ENCODE data around the gene TEAD1.

GRCh38 chr11:12666915-12667314 is 7.3 kb upstream of the TEAD1 start:
- no peak for TF ChIP-seq CTCF (conservative IDR thresholded peaks at IDR 0.05)
- TF ChIP-seq EZH2 (IDR thresholded peaks at IDR 0.05; ENCODE audit: low read depth) = no peak
